GM18499 (cell line): ENCODE measurements around the gene OPALIN.

Experiments
- ATAC-seq: cut with Tn5 transposase; IDR thresholded peaks from one replicate; pipeline ENCODE4 v1.9.1; 2021; ENCODE audit warnings: moderate number of reproducible peaks; ENCODE audit not compliant: insufficient read depth, unreplicated experiment

OPALIN gene

GRCh38 chr10:96341219-96342182 is 17.3 kb downstream of the OPALIN start:
- ATAC-seq: no peak

GRCh38 chr10:96339956-96340904 is 18.6 kb downstream of the OPALIN start:
- no peak for ATAC-seq

DNA sequence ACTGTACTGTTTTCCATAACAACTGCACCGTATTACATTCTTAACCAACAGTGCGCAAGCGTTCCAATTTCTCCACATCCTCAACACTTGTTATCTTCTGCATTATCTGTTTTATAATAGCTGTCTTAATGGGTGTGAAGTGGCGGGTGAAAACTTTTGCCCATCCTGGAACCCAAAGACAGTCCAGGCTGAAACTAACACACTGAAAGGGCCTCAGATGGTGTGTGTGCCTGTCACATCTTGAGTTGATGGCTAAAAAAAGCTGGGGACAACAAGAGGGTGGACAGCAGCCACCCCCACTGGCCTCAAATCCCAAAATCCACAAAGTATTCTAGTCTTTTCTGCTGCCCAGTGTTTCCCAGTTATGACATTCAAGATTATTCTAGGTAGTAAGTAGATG is 19.4 kb downstream of the OPALIN start:
- ATAC-seq: no peak

GRCh38 chr10:96338279-96338925 is 20.4 kb downstream of the OPALIN start:
- ATAC-seq: no peak

GRCh38 chr10:96337106-96337505 is 21.7 kb downstream of the OPALIN start:
- ATAC-seq: no peak

GRCh38 chr10:96334616-96335526 is 23.9 kb downstream of the OPALIN start:
- ATAC-seq: no peak

- no peak for ATAC-seq
These were observed 25.7 kb downstream of the OPALIN start for GRCh38 chr10:96333101-96333500.

GRCh38 chr10:96327462-96327861 is 31.3 kb downstream of the OPALIN start:
- no peak for ATAC-seq

DNA sequence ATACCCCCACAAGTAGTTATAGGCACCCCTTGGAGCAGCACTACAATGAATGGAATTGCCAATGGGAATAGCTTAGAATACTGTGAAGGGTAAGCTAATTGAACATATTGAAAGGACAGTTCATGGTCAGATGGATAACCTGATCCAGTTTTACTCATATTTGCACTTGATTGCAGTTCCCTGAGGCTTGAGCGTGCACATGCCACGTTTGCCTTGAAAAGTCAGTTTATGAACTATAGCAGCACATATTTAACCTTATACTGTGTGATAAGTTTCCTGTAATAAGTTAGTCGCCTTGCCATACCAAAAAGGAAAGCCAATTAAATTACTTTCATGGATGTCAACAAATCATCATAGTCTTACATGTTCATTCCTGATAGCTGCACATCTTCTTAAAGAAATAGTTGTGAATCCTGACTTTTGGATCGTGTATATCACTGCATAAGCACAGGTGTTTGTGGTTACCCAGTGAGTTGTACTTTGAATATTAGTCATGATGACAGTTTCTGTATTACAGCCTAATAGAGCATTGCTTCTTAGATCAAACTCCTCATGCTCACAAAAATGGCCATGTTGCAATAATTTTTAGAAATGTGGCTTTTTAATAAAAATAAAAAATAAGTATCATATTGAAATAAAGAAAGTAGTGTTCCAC is 33.0 kb downstream of the OPALIN start:
- peak; percentile 93 for ATAC-seq

GRCh38 chr10:96324447-96324846 is 34.4 kb downstream of the OPALIN start:
- ATAC-seq: no peak

- ATAC-seq: no peak
These were observed 36.5 kb downstream of the OPALIN start for GRCh38 chr10:96322275-96322674.

DNA sequence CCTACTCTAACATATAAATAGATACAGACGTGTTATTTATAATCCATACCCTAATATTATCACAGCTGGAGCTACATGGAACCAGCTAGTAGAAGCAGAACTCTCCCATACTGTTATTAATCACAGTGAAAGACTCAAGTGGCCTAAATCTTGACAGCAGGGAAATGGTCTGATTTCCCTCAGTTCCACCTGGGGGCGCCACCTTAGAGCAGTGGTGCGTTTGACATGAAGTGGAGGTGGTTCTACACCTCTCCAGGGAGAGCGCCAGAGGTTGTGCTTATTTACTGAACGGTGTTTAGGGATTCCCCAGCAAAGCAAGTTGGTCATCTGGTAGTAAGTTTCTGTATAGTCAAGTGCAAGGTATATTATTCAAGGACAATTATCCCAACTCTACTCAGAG is 37.0 kb downstream of the OPALIN start:
- no peak for ATAC-seq

DNA sequence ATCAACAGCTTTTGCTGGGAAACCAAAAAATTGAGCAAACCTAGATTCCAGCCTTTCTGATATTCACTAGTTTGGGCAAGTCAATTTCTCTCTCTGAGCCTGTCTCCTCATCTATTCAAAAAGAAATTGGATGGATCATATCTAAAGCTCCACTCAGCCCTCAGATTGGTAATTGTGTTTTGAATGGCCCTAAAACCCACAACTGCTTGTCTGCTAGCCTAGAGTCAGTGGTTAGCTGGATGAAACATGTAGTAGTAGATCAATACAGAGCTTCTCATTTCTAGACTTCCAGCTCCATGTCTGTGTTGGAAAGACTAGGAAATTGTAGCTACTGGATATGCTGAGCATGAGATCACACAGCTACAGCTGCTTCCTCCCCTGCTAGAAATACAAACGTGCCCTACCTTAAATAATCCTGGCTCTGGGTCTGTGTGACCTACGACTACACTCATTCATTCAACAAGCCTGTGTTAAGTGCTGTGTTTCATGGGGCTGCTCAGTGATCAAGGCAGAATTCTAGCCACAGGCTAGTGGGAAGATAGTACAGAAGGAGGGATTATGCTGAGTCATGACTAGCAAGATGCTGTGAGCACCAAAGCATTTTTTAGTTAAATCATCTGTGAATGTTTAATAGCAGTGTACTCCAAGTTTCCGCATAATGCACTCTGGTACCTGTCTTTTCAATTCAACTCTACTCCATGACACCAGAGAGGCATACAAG is 38.9 kb downstream of the OPALIN start:
- no peak for ATAC-seq

- ATAC-seq: no peak
These were observed 41.6 kb downstream of the OPALIN start for GRCh38 chr10:96317067-96317833.

DNA sequence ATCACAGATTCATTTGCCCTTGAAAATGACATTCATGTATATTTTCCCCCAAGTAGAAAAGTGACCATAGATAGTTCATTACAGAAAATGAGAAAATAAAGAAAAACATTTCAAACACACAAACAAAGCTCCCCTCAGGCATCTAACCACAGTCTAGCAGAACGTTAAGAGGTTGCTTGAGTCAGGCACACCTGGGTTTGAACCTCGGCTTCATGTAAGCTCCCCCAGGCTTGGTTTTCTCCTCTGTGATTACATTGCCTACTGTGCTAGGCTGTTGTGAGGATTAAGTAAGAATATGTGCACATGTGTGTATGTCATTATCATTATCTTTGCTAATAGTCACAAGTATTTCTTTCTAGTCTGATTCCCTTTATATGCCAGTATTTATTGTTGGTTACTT is 45.5 kb downstream of the OPALIN start:
- ATAC-seq: no peak

DNA sequence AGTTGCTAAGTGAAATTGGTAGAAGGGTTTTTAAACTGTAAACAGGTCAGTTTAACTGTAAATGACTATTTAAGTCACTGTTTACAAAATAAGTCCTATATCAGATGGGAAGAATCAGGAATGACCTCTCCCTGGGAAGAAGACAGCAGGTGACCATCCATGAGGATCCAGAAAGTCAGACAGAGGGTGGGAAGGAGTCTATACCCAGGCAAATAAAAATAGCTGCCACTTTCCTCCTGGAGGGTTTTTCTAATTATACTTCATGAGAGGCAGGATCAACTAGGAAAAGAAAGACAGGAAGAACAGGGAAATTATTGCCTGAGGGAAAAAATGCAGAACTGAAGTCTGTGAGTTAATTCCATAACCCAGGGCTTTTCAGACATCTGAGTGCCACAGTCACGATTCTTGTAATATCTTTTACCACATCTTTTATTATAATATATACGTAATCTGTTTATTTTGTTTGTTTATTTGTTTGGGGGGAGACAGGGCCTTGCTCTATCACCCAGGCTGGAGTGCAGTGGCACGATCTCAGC is 47.6 kb downstream of the OPALIN start:
- no peak for ATAC-seq

DNA sequence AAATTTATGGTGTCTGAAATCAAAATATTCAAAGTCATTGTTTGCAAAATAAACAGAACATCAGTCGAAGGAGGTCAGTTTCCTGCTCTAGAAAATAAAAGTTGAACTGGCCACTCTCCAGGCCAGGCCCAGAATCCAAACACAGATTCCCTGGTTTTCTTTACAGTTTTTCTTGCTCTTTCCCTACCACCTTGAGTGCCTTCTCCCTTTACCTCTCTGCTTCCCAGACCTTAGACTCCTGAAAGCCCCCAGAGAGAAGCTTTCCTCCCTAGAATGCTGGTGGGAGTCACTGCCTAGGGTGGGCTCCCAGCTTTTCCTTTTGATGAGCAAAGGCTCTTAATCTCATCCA is 48.5 kb downstream of the OPALIN start:
- ATAC-seq: no peak
